ENCODE results near the gene CEP192. TPM values are rescaled to one million over a fixed set of nuclear protein-coding genes. Genes with fewer than 3 reads are reported as not detected.

CEP192 gene
- total and polyA plus RNA-seq, 2 of the 4 experiments (the other 2 are of a cell fraction) = 17.2 to 29.0 TPM

DNA sequence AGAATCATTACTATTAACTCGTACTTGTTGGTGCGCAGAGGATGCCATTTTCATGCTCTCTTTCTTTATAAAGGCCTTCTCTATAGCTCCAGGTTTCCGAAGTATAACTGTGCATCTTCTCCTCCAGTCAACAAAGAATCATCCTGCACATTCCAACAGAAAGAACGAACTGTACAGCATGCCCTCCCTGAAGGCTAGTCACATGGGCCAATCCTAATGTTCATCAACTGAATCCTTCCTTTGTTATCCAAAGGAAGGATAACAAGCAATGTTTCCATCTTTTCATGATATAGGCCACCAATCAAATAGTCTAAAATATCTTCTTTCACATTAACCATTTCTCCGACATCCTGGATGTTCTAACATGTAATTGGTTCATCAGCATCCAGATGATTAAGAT is 160.5 kb downstream of the CEP192 start:
- H3K4me1 ChIP-seq (ENCODE audit: control insufficient read depth, insufficient read depth, low read length) = no peaks in the 10 kb centered on the region
- H2BK5ac ChIP-seq (ENCODE audit: low read depth, low read length, poor library complexity, severe bottlenecking) = no peak overlapping the region
- no peak overlapping the region for H3K27ac ChIP-seq (ENCODE audit: insufficient read depth, low read length)
- POLR2A ChIA-PET (ENCODE audit: unreplicated experiment) = no interaction called here
- H3K14ac ChIP-seq (replicated peaks; ENCODE audit: low read depth, low read length) = no peak overlapping the region
- TF ChIP-seq POLR2A (IDR thresholded peaks at IDR 0.05; ENCODE audit: low read depth, low read length) = no peak
- TF ChIP-seq MAFK (IDR thresholded peaks at IDR 0.05; ENCODE audit: low read depth, low read length) = no peak
- no peak for TF ChIP-seq RAD21 (IDR thresholded peaks at IDR 0.05; ENCODE audit: low read length)
- TF ChIP-seq MAZ (IDR thresholded peaks at IDR 0.05; ENCODE audit: borderline replicate concordance, low read depth, low read length) = no peak
- TF ChIP-seq, protein P1, sequence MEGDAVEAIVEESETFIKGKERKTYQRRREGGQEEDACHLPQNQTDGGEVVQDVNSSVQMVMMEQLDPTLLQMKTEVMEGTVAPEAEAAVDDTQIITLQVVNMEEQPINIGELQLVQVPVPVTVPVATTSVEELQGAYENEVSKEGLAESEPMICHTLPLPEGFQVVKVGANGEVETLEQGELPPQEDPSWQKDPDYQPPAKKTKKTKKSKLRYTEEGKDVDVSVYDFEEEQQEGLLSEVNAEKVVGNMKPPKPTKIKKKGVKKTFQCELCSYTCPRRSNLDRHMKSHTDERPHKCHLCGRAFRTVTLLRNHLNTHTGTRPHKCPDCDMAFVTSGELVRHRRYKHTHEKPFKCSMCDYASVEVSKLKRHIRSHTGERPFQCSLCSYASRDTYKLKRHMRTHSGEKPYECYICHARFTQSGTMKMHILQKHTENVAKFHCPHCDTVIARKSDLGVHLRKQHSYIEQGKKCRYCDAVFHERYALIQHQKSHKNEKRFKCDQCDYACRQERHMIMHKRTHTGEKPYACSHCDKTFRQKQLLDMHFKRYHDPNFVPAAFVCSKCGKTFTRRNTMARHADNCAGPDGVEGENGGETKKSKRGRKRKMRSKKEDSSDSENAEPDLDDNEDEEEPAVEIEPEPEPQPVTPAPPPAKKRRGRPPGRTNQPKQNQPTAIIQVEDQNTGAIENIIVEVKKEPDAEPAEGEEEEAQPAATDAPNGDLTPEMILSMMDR (conservative IDR thresholded peaks at IDR 0.05; ENCODE audit: low read depth, low read length) = no peak
- no peak for TF ChIP-seq ELK1 (IDR thresholded peaks at IDR 0.05; ENCODE audit: borderline replicate concordance, low read depth, low read length)
- no peak for TF ChIP-seq MXI1 (IDR thresholded peaks at IDR 0.05; ENCODE audit: borderline replicate concordance, low read depth, low read length)
- H4K91ac ChIP-seq (ENCODE audit: insufficient read depth, low read depth, low read length) = no peak overlapping the region
- H3K9me1 ChIP-seq (ENCODE audit: insufficient read depth, low read length) = no peaks in the 10 kb centered on the region
- no peak overlapping the region for H2AK9ac ChIP-seq (replicated peaks; ENCODE audit: low read depth, low read length, poor library complexity)
- H3K9ac ChIP-seq (ENCODE audit: low read depth, low read length) = no peak overlapping the region
- H2AK5ac ChIP-seq (ENCODE audit: low read depth, low read length) = no peak overlapping the region
- H3K36me3 ChIP-seq (ENCODE audit: control insufficient read depth, insufficient read depth, low read length) = no peaks in the 10 kb centered on the region
- H3K9me3 ChIP-seq (ENCODE audit: control insufficient read depth, insufficient read depth, low read length) = no peaks in the 10 kb centered on the region
- in situ Hi-C loops (cut with MboI; ENCODE audit: low sequenced_read_pairs) = loop anchor here (25.0 kb wide), 1 partner anchor 414 kb away; no protein-coding TSS in a partner anchor
- H2BK20ac ChIP-seq (ENCODE audit: low read depth, low read length) = no peak overlapping the region
- no peak overlapping the region for H4K8ac ChIP-seq (ENCODE audit: low read depth in 2 of 2, low read length in 2 of 2)
- no peak overlapping the region for H3K23ac ChIP-seq (ENCODE audit: low read depth, low read length)
- no peak overlapping the region for H2BK15ac ChIP-seq (ENCODE audit: low read depth, low read length)
- dilution Hi-C loops (cut with HindIII; ENCODE audit: low sequenced_read_pairs, unreplicated experiment) = no loop called here
- no peak overlapping the region for H2BK120ac ChIP-seq (ENCODE audit: low read depth, low read length)
- H3K56ac ChIP-seq (ENCODE audit: extremely low read depth, insufficient read depth, low read length) = no peak overlapping the region
- intact Hi-C loops (cut with micrococcal nuclease) = loop anchor here (10.0 kb wide), 1 partner anchor 207 kb away; the partner anchor contains the start of gene SEH1L
- no peak overlapping the region for H3K4ac ChIP-seq (ENCODE audit: low read depth, low read length)
- H4K20me1 ChIP-seq (ENCODE audit: insufficient read depth, low read length) = no peaks in the 10 kb centered on the region
- H3K79me1 ChIP-seq (ENCODE audit: low read depth in 1 of 2, low read length in 2 of 2) = no peaks in the 10 kb centered on the region
- H3K27me3 ChIP-seq (ENCODE audit: control insufficient read depth, insufficient read depth, low read length) = 0 out of 2 replicates have a peak, but pooled peaks cover 1% of the 10 kb centered on the region
- H3K4me2 ChIP-seq (ENCODE audit: low read depth, low read length) = no peak overlapping the region
- no peak overlapping the region for H3K18ac ChIP-seq (ENCODE audit: low read depth, low read length)
- 71% methylated on average over 2 of the region's 5 CpGs; no CpG with 5 or more reads in 1 of the 2 experiments for WGBS, 2 experiments (ENCODE audit: extremely low coverage in 2 of 2, insufficient read length in 1 of 2)
- H3K4me3 ChIP-seq (ENCODE audit: insufficient read depth, low read depth, low read length) = no peak overlapping the region
- CTCF ChIA-PET = interaction anchor here (0.9 kb wide), 1 partner anchor 8 kb away, joined by 4 read pairs; no protein-coding TSS in a partner anchor
- DNase-seq = no peak
- ATAC-seq (ENCODE audit: low read depth) = no peak
- no peak overlapping the region for H4K5ac ChIP-seq (ENCODE audit: low read depth, low read length)
- BruUV-seq (replicated peaks) = no TSS peak
- no peak overlapping the region for H2AFZ ChIP-seq (replicated peaks; ENCODE audit: low read length, poor library complexity)

All from IMR-90 (cell line).